AG09319 (cell line): ENCODE results near the gene TGFBR3L.

Experiments used
- DNase-seq: peaks from one replicate; pipeline ENCODE4 v3.0.0-alpha.2; 2010; ENCODE audit warnings: low read depth; ENCODE audit errors: extremely low read depth
- CTCF ChIP-seq: IDR thresholded peaks from 2 replicates; pipeline ENCODE4 v1.5.1; 2011; ENCODE audit warnings: low read depth, mild to moderate bottlenecking, inconsistent platforms, low read length, moderate library complexity

Gene TGFBR3L

GRCh38 chr19:7930765-7931164 is 16.1 kb downstream of the TGFBR3L start:
- TF ChIP-seq CTCF, result no peak
- DNase-seq, result no peak

- no peak for TF ChIP-seq CTCF
Measured at GRCh38 chr19:7931221-7932061, 16.8 kb downstream of the TGFBR3L start.

GRCh38 chr19:7932276-7932929 is 17.8 kb downstream of the TGFBR3L start:
- no peak for DNase-seq
- no peak for TF ChIP-seq CTCF

More at GRCh38 chr19:7931221-7932061, 16.8 kb downstream of the TGFBR3L start:
- DNase-seq, result no peak

GRCh38 chr19:7932930-7933300 is 18.3 kb downstream of the TGFBR3L start:
- no peak for TF ChIP-seq CTCF
- no peak for DNase-seq

- TF ChIP-seq CTCF, result peak; percentile 7; the same call in 1 of the 2 replicates
- DNase-seq, result no peak
Measured at GRCh38 chr19:7933411-7933810, 18.8 kb downstream of the TGFBR3L start.

GRCh38 chr19:7933828-7934725 is 19.4 kb downstream of the TGFBR3L start:
- no peak for DNase-seq
- no peak for TF ChIP-seq CTCF
